Dermis microvascular lymphatic vessel endothelial cell (primary cell): ENCODE measurements around the gene PAX5. TPM values are rescaled to one million over a fixed set of nuclear protein-coding genes. Genes with fewer than 3 reads are reported as not detected.

Experiments
- total RNA-seq: library from RNA; depleted of rRNA; stranded (reverse); fragments of >200 nt; gene quantifications from 2 replicates; pipeline ENCODE4 v1.2.1, GENCODE V29; 2014

PAX5 gene
- total RNA-seq, 1 donor from 2014 or later: not detected

Other genes with a start within 250 kb of the PAX5 start
- 6.9 and 8.2 TPM in 2 replicates for gene ZCCHC7, start 86.3 kb upstream of the PAX5 start, total RNA-seq